Measurements from ENCODE around the gene MEG3.
"Not testable (repeated sequence)": the region's sequence is repeated elsewhere in the genome, so short reads cannot be mapped to it uniquely, and the experiment has no call there.

MEG3 gene

GRCh38 chr14:100789460-100790417, 36.2 kb upstream of the MEG3 start:
- no peak for DNase-seq

- no peak for DNase-seq
Observed at GRCh38 chr14:100790502-100791347, 35.2 kb upstream of the MEG3 start.

- no peak for DNase-seq
Observed at GRCh38 chr14:100791348-100791735, 34.6 kb upstream of the MEG3 start.

- no peak for DNase-seq
Observed at GRCh38 chr14:100791995-100792394, 33.9 kb upstream of the MEG3 start.

GRCh38 chr14:100796946-100797345, 29.0 kb upstream of the MEG3 start:
- DNase-seq, result no peak

- DNase-seq, result no peak
Observed at GRCh38 chr14:100800041-100800440, 25.9 kb upstream of the MEG3 start.

- not testable (repeated sequence) for DNase-seq
Observed at GRCh38 chr14:100801433-100801832, 24.5 kb upstream of the MEG3 start.

- no peak for DNase-seq
Observed at GRCh38 chr14:100802179-100802578, 23.7 kb upstream of the MEG3 start.

GRCh38 chr14:100802766-100803165, 23.2 kb upstream of the MEG3 start:
- no peak for DNase-seq

- no peak for DNase-seq
Observed at GRCh38 chr14:100803226-100803625, 22.7 kb upstream of the MEG3 start.

GRCh38 chr14:100803676-100804075, 22.2 kb upstream of the MEG3 start:
- no peak for DNase-seq

- no peak for DNase-seq
Observed at GRCh38 chr14:100804138-100804537, 21.8 kb upstream of the MEG3 start.

- no peak for DNase-seq
Observed at GRCh38 chr14:100804558-100805309, 21.2 kb upstream of the MEG3 start.

- no peak for DNase-seq
Observed at GRCh38 chr14:100806386-100806785, 19.5 kb upstream of the MEG3 start.

GRCh38 chr14:100807496-100807895, 18.4 kb upstream of the MEG3 start:
- DNase-seq, result no peak

GRCh38 chr14:100807979-100808734, 17.8 kb upstream of the MEG3 start:
- no peak for DNase-seq

GRCh38 chr14:100810435-100810834, 15.5 kb upstream of the MEG3 start:
- no peak for DNase-seq

GRCh38 chr14:100810861-100811461, 15.0 kb upstream of the MEG3 start:
- no peak for DNase-seq

GRCh38 chr14:100813291-100813690, 12.6 kb upstream of the MEG3 start:
- DNase-seq, result no peak

GRCh38 chr14:100815478-100816285, 10.2 kb upstream of the MEG3 start:
- no peak for DNase-seq
